HG02852 (cell line): Measurements from ENCODE around the gene ERBB2.
"Not testable (repeated sequence)": the region's sequence is repeated elsewhere in the genome, so short reads cannot be mapped to it uniquely, and the experiment has no call there.

Experiments
- ATAC-seq: cut with Tn5 transposase; IDR thresholded peaks from one replicate; pipeline ENCODE4 v1.9.1; 2021; ENCODE audit warnings: mild to moderate bottlenecking, moderate library complexity; ENCODE audit not compliant: unreplicated experiment

ERBB2 gene

GRCh38 chr17:39677542-39678339, 22.1 kb upstream of the ERBB2 start:
- ATAC-seq, result no peak

- no peak for ATAC-seq
Observed at GRCh38 chr17:39678340-39679116, 21.3 kb upstream of the ERBB2 start.

GRCh38 chr17:39679521-39680192, 20.2 kb upstream of the ERBB2 start:
- no peak for ATAC-seq

- no peak for ATAC-seq
Observed at GRCh38 chr17:39683295-39683939, 16.4 kb upstream of the ERBB2 start.

- ATAC-seq, result no peak
Observed at GRCh38 chr17:39684369-39685192, 15.3 kb upstream of the ERBB2 start.

GRCh38 chr17:39687101-39687545, 12.7 kb upstream of the ERBB2 start:
- ATAC-seq, result no peak

- peak; percentile 86 for ATAC-seq
Observed at GRCh38 chr17:39687546-39688474, 12.1 kb upstream of the ERBB2 start, which contains the start of gene PGAP3. TSS of gene PGAP3 (minus strand) at chr17:39688057. CDS start at chr17:39688014, 43 bp downstream.

GRCh38 chr17:39688475-39688835, 11.4 kb upstream of the ERBB2 start:
- ATAC-seq, result no peak

- no peak for ATAC-seq
Observed at GRCh38 chr17:39688945-39689344, 10.9 kb upstream of the ERBB2 start.

GRCh38 chr17:39694593-39694992, 5.3 kb upstream of the ERBB2 start:
- no peak for ATAC-seq

GRCh38 chr17:39695089-39695474, 4.8 kb upstream of the ERBB2 start:
- ATAC-seq, result no peak

GRCh38 chr17:39696731-39697130, 3.1 kb upstream of the ERBB2 start:
- ATAC-seq, result no peak

- no peak for ATAC-seq
Observed at GRCh38 chr17:39697961-39698360, 1.9 kb upstream of the ERBB2 start.

- not testable (repeated sequence) for ATAC-seq
Observed at GRCh38 chr17:39699157-39699817, 577 bp upstream of the ERBB2 start.

GRCh38 chr17:39700148-39700987, 504 bp downstream of the ERBB2 start:
- ATAC-seq, result no peak

- ATAC-seq, result no peak
Observed at GRCh38 chr17:39701012-39701783, 1.3 kb downstream of the ERBB2 start.
